Stimulated activated CD8-positive, alpha-beta memory T cell treated with anti-CD3 and anti-CD28 coated beads, Interleukin-12 subunit alpha, Interleukin-12 subunit beta, amount 100 ng/mL, for 24 hours (primary cell): ENCODE results near the gene FOXR1.

Experiments
- DNase-seq: peaks from one replicate; pipeline ENCODE4 v3.0.0-alpha.2; 2020; ENCODE audit errors: extremely low read depth

Gene FOXR1

GRCh38 chr11:119026970-119027369, 55.4 kb downstream of the FOXR1 start:
- DNase-seq: no peak

GRCh38 chr11:119027561-119028345, 56.2 kb downstream of the FOXR1 start:
- DNase-seq: no peak

- no peak for DNase-seq
These were observed 56.9 kb downstream of the FOXR1 start for GRCh38 chr11:119028346-119029068.

- DNase-seq: no peak
These were observed 57.4 kb downstream of the FOXR1 start for GRCh38 chr11:119029069-119029339.

GRCh38 chr11:119029340-119030028, 57.9 kb downstream of the FOXR1 start:
- DNase-seq: no peak

- DNase-seq: no peak
These were observed 58.4 kb downstream of the FOXR1 start for GRCh38 chr11:119030029-119030328.

- peak; percentile 98 for DNase-seq
These were observed 58.9 kb downstream of the FOXR1 start, which contains the start of gene SLC37A4 for GRCh38 chr11:119030329-119031047. Gene SLC37A4 (minus strand): TSS chr11:119030877.
